CD4-positive, alpha-beta T cell treated with Interleukin-15 for 4 hours (primary cell): ENCODE data around the gene ZNG1F.
"Not testable (repeated sequence)": the region's sequence is repeated elsewhere in the genome, so short reads cannot be mapped to it uniquely, and the experiment has no call there.

Experiments
- DNase-seq: peaks from one replicate; pipeline ENCODE4 v3.0.0-alpha.2; 2020; ENCODE audit warnings: low spot score

Gene ZNG1F

DNA sequence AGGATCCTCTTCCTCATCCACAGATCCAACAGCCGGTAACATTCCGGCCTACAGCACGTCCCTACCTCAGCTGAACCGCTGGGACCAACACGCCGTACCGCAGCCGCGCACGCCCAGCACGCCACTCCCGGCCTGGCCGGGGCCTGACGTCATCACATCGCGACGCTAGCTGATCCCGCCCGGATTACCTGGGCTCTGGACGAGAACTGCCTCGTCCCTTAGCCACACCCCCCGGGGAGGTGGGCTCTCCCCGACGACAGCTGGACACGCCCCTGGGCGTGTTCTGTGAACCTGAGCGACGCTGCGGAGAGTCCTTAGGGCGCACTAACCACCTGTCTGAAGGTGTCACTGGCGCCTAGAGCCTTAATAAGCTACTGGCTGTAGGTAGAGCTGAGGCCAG lies at the start of gene ZNG1F:
Gene ZNG1F, minus strand, starts transcription at position 101 of the 400 bp plus-strand sequence. Its CDS starts 59 bp downstream, at position 42.
- DNase-seq = not testable (repeated sequence)

DNA sequence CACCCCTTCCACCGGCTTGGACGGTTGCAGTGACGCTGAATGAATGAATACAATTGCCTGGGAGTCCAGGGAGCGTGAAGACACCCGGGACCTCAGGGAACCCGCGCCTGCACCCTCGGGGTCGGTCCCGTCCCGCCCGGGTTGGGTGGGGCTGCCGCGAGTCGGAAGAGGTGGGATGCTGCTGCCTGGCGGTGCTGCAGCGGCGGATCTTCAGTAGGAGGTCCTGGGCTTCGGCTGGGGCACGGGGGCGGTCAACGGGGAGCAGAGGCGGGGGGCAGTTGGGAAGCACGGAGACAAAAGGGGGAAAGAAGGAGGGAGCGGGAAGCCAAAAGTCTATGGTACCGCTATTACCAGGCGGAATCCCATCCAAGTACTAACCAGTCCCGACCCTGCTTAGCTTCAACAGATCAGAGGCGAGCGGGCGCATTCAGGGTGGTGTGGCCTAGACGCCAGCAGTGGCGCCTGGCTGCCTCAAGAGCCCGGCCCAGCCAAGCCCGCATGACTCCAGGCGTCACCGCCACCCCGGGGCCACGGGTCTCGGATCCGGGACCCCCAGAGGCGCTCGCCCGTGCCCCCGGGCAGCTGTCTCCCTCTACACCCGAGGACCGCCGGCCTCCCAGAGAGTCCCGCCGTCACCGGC lies 48.1 kb upstream of the ZNG1F start:
- DNase-seq = peak; percentile 38

DNA sequence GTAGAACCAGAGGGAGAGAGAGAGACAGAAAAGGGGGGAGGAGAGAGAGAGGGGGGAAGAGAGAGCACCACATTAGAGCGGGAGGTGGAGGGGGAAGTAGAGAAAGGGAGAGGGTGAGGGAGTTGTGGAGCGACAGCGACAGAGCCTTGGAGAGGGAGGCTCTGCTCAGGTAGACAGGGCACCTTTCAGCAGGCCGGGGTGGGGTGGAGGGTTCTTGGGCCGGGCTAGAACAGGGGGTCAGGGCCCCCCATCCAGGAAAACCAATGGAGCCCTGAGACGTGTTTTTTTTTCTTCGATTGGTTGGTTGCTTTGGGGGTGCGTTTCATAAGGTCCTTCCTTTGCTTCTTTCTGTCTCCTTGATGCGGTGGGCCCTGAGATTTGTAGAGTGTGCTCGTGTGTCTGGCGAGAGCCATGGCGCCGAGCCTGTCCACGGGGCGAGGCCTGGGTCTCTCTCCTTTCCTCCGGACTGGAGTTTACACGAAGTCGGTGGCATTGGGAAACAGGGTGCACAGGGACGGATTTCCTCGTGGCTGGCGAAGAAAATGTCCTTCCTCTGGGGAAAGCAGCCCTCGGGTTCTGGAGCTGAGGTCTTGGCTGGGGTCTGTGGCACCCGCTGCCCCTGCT lies 47.5 kb upstream of the ZNG1F start:
- not testable (repeated sequence) for DNase-seq

DNA sequence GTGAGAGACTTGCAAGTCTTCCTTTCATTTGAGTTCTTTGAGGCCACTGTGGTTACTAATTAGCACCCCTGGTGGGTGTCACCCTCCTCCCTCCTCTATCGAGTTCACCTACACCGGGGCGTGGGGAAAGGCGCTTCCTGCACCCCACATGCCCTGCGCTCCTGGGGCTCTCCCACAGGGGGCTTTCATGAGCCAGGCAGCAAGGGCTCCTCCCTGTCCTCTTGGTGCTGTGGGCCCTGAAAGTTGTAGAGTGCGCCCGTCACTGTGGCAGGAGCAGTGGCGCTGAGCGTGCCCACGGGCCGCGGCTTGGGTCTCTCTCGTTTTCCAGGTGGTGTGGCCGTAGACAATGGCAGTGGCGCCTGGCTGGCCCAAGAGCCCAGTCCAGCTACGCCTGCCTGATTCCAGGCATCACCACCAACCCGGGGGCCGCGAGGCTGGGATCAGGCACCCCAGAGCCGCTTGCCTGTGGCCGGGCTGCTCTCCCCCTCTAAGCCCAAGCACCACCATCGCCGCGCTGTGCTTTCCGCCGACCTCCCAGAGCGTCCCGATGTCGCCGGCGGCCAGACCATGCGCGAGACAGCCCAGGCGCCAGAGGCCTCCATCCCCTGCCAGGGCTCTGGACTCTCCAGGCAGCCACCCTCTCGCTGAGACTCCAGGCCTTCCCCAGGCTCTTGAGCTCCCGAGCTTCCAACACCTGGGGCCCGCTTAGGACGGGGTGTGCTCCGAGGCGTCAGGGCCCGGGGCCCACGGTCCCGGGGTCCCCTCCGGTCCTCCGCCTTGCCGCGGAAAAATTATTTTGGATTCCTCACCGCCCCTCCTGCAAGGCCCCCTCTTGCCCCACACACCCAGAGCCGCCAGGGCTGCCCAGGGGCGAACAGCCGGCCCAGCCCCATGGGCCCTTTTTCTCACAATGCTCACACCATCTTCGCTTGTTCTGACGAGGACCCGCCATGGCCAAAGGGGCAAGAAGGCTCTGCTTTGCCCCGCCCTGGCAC lies 46.0 kb upstream of the ZNG1F start:
- peak; percentile 71 for DNase-seq

DNA sequence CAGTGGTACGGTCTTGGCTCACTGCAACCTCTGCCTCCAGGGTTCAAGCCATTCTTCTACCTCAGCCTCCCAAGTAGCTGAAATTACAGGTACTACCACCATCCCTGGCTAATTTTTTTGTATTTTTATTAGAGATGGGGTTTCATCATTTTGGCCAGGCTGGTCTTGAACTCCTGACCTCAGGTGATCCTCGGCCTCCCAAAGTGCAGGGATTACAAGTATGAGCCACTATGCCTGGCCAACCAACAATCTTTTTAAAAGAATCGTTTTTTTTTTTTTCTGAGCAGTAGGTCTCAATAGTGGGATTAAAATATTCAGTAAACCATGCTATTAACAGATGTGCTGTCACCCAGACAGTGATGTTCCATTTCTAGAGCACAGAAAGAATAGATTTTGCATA lies 45.1 kb upstream of the ZNG1F start:
- DNase-seq = not testable (repeated sequence)

DNA sequence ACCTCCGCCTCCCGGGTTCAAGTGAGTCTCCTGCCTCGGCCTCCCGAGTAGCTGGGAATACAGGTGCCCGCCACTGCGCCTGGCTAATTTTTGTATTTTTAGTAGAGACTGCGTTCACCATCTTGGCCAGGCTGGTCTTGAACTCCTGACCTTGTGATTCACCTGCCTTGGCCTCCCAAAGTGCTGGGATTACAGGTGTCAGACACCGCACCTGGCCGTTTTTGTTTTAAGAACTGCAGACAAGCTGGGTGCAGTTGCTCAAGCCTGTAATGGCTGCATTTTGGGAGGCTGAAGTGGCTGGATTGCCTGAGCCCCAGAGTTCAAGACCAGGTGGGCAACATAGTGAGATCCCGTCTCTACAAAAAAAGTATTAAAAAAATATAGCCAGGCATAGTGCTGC lies 43.2 kb upstream of the ZNG1F start:
- DNase-seq = not testable (repeated sequence)

DNA sequence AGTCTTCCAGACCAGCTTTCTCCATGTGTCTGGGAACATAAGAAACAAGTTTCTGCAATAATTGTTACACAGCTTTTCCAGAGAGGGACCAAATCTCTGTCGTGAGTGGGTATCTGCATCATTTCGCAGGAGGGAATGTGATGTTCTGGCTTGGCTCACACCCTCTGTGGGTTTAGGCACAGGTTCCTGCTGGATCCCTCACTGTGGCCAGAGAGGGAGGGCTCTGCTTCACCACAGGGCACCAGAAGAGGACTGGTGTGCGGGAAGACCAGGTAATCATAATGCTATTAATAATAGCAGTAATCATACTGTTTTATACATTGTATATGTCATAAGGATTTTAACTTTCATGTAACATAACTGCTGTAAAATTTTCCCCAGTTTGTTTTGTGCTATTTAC lies 41.3 kb upstream of the ZNG1F start:
- DNase-seq = not testable (repeated sequence)

DNA sequence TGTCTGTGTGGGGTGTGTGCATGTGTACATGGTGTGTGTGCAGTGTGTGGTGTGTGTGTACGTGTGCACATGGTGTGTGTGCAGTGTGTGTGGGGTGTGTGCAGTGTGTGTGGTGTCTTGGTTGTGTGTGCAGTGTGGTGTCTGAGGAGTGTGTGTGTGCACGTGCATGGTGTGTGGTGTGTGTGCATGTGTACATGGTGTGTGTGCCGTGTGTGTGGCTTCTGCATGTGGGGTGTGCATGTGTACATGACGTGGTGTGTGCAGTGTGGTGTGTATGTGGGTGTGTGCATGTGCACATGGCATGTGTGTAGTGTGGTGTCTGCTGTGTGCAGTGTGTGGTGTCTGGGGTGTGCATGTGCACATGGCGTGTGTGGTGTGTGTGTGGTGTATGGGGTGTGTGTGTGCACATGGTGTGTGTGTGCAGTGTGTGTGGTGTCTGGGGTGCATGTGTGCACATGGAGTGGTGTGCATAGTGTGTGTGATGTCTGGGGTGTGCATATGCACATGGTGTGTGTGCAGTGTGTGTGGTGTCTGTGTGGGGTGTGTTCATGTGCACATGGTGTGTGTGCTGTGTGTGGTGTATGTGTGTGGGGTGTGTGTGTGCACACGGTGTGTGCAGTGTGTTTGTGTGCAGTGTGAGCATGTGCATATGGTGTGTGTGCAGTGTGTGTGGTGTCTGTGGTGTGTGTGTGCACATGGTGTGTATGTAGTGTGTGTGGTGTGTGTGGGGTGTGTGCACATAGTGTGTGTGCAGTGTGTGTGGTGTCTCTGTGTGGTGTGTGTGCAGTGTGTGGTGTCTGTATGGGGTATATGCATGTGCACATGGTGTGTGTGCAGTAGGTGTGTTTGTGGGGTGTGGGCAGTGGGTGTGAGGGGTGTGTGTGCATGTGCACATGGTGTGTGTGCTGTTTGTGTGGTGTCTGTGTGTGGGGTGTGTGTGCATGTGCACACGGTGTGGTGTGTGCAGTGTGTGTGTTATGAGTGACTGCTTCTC lies 40.6 kb upstream of the ZNG1F start:
- DNase-seq = no peak

DNA sequence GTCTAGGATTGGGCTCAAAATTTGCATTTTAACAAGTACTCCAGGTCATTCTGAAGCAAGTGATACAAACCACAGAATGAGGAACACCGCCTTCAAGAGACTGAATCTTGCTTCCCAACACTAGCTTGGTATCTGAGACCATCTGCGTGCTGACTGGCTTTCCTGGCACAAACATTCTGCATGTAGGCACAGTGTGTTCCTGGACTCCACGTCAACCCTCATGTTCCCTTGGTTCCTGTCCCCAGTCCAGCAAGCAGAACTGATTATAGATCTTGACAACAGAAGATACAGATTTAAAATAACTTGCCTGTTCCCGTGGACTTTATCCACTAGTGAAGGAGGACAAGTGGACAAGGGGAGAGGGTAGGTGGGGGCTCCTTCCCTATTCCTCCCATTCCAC lies 30.7 kb upstream of the ZNG1F start:
- DNase-seq = not testable (repeated sequence)

DNA sequence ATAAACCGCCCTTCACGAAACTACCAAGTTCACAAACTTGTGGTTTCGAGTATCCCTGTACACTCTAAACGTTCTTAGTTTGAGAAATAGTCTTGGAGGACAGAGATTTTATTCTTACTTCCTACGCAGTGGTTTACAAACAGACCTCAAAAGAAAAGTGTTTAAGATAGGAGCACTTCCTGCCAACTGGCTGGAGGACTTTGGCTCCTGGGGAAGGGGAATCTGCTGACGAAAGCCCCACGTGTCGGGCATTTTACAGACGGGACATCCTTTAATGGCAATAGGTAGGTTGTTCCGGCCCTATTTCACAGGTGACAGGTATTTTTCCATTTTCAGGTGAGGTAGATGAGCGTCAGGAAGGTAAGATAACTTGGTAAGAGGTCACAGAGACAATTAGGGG lies 678 bp downstream of the ZNG1F start:
- not testable (repeated sequence) for DNase-seq

DNA sequence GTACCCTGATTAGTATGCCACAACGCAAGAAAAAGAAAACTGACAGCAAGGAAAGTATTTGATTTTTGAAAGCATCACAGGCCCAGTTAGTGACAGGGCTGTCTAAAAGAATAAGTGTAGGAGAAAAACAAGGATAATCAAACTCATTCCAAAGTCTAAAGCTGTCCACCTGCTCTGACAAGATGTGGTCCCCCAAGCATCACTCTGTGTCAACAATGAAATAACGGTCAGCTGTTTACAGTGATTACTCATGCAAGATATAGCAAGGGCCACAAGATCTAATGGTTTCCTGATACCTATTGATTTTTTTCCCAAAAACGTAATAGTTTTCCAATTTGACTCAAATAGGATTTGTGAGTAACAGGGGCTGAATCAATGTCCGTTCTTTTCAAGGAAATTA lies 14.1 kb downstream of the ZNG1F start:
- not testable (repeated sequence) for DNase-seq

DNA sequence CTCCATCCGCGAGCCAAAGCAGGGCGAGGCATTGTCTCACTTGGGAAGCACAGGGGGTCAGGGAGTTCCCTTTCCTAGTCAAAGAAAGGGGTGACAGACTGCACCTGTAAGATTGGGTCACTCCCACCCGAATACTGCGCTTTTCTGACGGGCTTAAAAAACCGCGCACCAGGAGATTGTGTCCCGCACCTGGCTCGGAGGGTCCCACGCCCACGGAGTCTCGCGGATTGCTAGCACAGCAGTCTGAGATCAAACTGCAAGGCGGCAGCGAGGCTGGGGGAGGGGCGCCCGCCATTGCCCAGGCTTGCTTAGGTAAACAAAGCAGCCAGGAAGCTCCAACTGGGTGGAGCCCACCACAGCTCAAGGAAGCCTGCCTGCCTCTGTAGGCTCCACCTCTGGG lies 39.0 kb downstream of the ZNG1F start:
- DNase-seq = not testable (repeated sequence)

DNA sequence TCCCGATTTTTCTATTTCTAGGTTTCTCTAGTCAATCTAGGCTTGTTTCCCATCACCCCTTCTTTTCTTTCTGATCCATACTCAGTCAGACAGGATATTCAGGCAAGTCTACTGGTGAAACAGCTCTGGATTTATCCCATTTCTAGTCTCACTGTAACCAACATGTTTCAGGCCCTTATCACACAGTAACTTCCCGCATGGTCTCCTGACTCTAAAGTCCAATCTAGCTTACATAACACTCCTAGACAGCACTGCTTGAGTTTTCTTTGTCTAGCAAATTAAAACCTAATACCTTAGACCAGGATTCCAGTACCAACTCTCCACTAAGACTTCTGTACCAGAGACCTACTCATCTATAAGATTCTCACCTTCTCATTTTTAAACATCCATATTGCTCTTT lies 47.2 kb downstream of the ZNG1F start:
- not testable (repeated sequence) for DNase-seq

DNA sequence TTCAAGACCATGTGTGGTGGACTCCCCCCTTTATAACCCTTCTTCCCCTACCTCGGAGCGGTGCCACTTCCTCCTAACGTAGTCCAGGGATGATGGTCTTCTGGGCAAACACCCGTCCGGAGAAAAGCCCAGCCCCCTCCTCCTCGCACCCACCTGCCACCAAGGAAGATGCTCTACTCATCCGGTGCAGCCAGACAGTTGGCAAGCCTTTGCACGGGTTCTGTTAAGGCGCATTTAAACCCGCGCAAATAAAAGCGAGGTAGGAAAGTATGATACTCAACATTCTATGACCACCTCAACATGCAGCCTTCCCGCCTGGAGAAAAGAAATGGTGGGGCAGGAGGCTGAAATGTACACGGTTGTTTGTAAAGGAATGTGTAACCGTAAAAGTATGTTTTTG lies 60.5 kb downstream of the ZNG1F start, which contains the start of gene FOXD4L6:
Gene FOXD4L6, minus strand, starts transcription at position 101 of the 400 bp plus-strand sequence. CDS start 298 bp downstream, outside the sequence.
- not testable (repeated sequence) for DNase-seq

DNA sequence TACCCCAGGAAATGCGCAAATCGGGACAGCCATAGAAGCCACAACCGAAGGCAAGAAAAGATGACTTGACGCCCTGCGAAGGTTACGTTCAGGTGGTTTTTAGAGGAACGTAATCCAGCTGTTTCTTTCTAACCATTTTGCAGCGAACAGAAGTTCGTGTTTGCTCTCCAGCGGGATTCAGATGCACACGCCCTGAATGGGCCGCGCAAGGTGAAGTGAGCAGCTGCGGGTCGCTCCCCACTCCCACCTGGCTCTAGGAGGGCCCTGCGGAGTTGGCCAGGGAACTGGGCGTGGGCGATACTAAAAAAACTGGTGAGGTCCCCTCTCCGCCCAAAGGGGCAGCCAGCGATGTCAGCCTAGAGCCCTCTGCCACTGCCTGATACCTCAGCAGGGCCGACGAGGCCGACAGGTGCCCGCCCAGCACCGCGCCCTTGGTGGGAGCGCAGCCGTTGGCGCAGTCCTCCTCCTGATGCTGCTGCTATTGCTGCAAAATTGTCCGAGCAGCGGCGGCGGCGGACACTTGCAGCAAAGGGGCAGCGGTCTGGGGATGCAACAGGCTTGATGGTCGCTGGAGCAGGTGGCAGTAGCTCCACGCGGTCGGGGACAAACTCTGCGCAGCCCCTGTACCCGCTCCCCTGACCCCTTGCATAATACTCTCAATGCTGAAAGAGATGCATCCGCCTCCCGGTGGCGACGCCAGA lies 62.2 kb downstream of the ZNG1F start:
- DNase-seq = not testable (repeated sequence)

DNA sequence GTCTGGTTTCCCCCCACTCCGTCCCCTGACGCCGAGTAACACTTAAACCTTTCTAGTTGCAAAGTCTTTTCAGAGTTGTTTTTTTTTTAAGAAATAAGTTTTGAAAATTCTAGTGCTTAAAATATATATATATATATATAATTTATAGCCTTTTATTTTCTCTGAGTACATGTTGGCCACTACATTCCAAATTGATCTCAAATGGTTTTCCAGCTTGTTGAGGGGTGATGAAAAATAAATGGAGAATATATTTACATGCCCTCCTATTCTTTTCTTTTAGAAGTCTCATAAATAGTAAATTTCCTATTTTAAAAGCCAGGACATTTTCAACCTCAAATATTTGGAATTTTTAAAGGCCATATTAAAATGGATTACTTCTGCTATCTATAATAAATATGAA lies 63.2 kb downstream of the ZNG1F start:
- DNase-seq = not testable (repeated sequence)

DNA sequence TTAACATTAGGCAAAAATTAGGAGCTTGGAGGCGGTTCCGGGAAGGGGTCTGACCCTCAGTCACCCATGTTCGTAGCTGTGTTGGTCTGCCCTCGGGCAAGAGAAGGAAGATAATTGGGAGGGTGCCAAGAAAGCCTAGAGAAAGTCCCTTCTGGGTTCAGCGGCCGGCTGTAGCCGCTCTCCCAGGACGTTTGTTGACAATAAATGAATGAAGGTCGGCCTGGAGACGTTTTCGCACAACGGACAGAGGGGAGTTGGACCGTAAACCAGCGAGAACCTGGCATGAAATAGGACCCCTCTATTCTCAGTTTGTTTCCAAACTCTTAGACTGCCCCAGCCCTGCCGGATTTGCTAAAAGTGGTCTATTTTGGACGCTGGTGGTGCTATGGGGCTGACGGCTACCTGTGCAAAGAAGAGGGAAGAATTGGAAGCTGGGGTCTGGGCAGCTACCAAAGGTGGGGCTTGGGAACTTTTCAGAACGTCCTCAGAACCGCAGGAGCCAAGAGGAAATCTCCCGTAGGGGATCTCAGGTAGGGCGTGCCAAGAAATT lies 63.9 kb downstream of the ZNG1F start:
- DNase-seq = not testable (repeated sequence)

DNA sequence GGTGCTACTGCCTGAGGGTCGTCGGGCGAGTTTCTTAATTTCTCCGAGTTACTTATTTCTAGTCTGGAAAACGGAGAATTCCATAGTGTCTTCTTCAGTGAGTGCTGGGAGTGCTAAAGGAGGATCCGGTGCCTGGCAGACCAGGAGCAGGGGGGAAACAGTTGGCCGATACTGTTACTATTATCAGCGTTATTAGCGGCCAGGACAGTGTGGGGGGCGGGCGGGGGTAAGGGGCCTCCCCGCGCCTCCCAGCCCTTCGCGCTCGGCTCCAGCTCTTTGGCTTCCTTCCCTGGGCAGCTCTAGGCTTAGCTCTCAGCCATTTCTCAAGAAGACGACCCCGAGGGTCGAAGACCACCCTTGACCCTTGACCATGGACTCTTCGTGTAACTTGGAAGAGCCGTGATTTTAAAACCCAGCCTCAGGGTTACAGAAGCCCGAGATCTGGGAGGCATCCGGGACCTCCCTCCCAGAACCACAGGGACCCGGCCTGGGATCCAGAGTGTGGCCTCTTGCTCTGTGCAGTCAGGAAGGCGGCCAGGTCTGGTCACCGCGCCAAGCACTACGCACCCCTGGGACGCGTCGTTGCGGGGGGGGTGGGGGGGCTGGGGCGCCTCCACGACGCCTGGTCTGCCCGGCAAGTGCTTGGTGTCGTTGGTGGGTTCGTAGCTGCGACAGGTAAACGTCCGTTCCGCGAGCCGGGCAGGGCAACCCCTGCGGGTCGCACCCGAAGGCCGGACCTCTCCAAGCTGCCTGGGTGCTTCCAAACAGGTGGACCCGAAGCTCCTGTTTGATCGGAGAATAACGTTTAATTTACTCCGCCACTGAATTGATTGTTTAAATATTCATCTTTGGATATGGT lies 64.6 kb downstream of the ZNG1F start:
- not testable (repeated sequence) for DNase-seq

DNA sequence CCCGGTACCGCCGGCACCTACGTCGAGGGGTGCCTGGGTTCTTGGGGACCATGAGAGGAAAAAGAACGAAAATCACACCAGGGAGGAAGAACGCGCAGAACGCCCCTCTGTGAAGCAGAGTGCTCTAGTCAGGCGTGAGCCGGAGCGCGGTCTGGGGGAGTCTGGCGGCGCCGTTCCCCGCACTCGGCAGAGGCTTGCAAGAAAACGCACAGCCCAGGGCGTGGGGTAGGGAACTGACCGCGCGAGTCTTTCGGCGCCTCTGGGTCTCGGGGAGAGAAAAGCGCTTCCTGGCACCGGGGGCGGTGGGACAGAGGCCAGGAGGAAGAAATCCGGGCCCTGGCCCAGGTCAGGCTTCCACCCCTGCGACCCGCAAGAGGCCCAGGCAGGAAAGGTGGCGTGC lies 65.3 kb downstream of the ZNG1F start:
- not testable (repeated sequence) for DNase-seq
